Epidermal melanocyte (primary cell): ENCODE data around the gene EFCAB6.

Experiments
- DNase-seq: peaks from one replicate; pipeline ENCODE4 v3.0.0; 2011; ENCODE audit warnings: low spot score; ENCODE audit not compliant: insufficient read length

EFCAB6 gene

GRCh38 chr22:43848366-43849171 lies 36.5 kb upstream of the EFCAB6 start:
- DNase-seq = no peak

GRCh38 chr22:43847376-43848289 lies 35.5 kb upstream of the EFCAB6 start:
- no peak for DNase-seq

- DNase-seq = no peak
These were observed 34.9 kb upstream of the EFCAB6 start for GRCh38 chr22:43846966-43847365.

- DNase-seq = no peak
These were observed 33.9 kb upstream of the EFCAB6 start for GRCh38 chr22:43845981-43846380.

GRCh38 chr22:43844560-43845545 lies 32.7 kb upstream of the EFCAB6 start:
- DNase-seq = no peak

GRCh38 chr22:43843783-43844530 lies 31.9 kb upstream of the EFCAB6 start:
- DNase-seq = no peak

- no peak for DNase-seq
These were observed 29.6 kb upstream of the EFCAB6 start for GRCh38 chr22:43841742-43842141.

- DNase-seq = no peak
These were observed 28.7 kb upstream of the EFCAB6 start for GRCh38 chr22:43840851-43841250.

- DNase-seq = no peak
These were observed 28.3 kb upstream of the EFCAB6 start for GRCh38 chr22:43840431-43840830.

- no peak for DNase-seq
These were observed 27.7 kb upstream of the EFCAB6 start for GRCh38 chr22:43839781-43840180.

GRCh38 chr22:43838571-43839307 lies 26.6 kb upstream of the EFCAB6 start:
- DNase-seq = no peak

GRCh38 chr22:43838161-43838560 lies 26.1 kb upstream of the EFCAB6 start:
- DNase-seq = no peak

GRCh38 chr22:43837666-43838065 lies 25.6 kb upstream of the EFCAB6 start:
- DNase-seq = no peak

GRCh38 chr22:43835736-43836135 lies 23.6 kb upstream of the EFCAB6 start:
- DNase-seq = no peak

- peak; percentile 12 for DNase-seq
These were observed 23.1 kb upstream of the EFCAB6 start for GRCh38 chr22:43835166-43835565.

- DNase-seq = peak; percentile 9
These were observed 21.5 kb upstream of the EFCAB6 start for GRCh38 chr22:43833286-43834240.

- no peak for DNase-seq
These were observed 20.5 kb upstream of the EFCAB6 start for GRCh38 chr22:43832393-43833265.
